Tibial nerve (tissue), 4 donors: ENCODE results near the gene TNKS1BP1. TPM values are rescaled to one million over a fixed set of nuclear protein-coding genes. Genes with fewer than 3 reads are reported as not detected.
A peak's percentile ranks its signal among the peaks of the same experiment; 100 is the strongest.

Experiments used
- DNase-seq, 2 donors: peaks; one replicate each; pipeline ENCODE4 v3.0.0-alpha.2; 2019; ENCODE audit warnings: low spot score in 2 of 2
- H3K27ac ChIP-seq, 4 donors: fragments of 200-600 bp; sonication (generic) in 3 of 4; one replicate each; pipeline ENCODE4 v1.5.1; 2017 to 2019; ENCODE audit warnings: mild to moderate bottlenecking in 1 of 4
- H3K27me3 ChIP-seq, 2 donors: fragments of 200-600 bp; sonication (generic) in 1 of 2; one replicate each; pipeline versions ENCODE4 v1.5.1 to v1.6.0; 2017 to 2019
- H3K36me3 ChIP-seq, 3 donors: fragments of 200-600 bp; sonication (generic); one replicate each; pipeline ENCODE4 v1.5.1; 2018 to 2019
- H3K4me1 ChIP-seq, 4 donors: fragments of 200-600 bp; sonication (generic) in 3 of 4; one replicate each; pipeline ENCODE4 v1.5.1; 2017 to 2019
- H3K4me3 ChIP-seq, 4 donors: fragments of 200-600 bp; sonication (generic) in 3 of 4; one replicate each; pipeline ENCODE4 v1.5.1; 2017 to 2019; ENCODE audit warnings: mild to moderate bottlenecking in 1 of 4, moderate library complexity in 1 of 4
- H3K9me3 ChIP-seq, 4 donors: fragments of 200-600 bp; sonication (generic) in 3 of 4; one replicate each; pipeline ENCODE4 v1.5.1; 2017 to 2019
- CTCF ChIP-seq, 5 experiments: fragments of 200-600 bp in 3 of 5; fragments of 450-650 bp in 2 of 5; sonication (generic) in 3 of 5; IDR thresholded peaks; one replicate each; pipeline ENCODE4 v1.5.1; 2016 to 2019; ENCODE audit warnings: antibody characterized with exemption in 5 of 5, mild to moderate bottlenecking in 3 of 5, moderate library complexity in 2 of 5
- EP300 ChIP-seq, 2 donors: sonication (generic); formaldehyde crosslinking; IDR thresholded peaks; one replicate each; pipeline ENCODE4 v1.6.1; 2017; ENCODE audit warnings: antibody characterized with exemption in 2 of 2, mild to moderate bottlenecking in 1 of 2
- POLR2A ChIP-seq, 2 donors: fragments of 450-650 bp; IDR thresholded peaks; one replicate each; pipeline ENCODE4 v1.6.1; 2017; ENCODE audit warnings: antibody characterized with exemption in 2 of 2, mild to moderate bottlenecking in 2 of 2, moderate library complexity in 2 of 2
- WGBS, 2 donors: methylation state at CpG; one replicate each; pipeline ENCODE4 v1.1.5; 2018; 5-methylcytosine and 5-hydroxymethylcytosine counted together
- total RNA-seq, 4 donors: library from RNA; depleted of rRNA; stranded (reverse); fragments of >200 nt; gene quantifications; one replicate each; pipeline ENCODE4 v1.1.0, GENCODE V29; 2016

TNKS1BP1 gene
- total RNA-seq, 4 donors from 2014 or later = 147 to 238 (median 204) TPM

GRCh38 chr11:57275582-57275981, 49.2 kb downstream of the TNKS1BP1 start:
- Histone ChIP-seq H3K27me3 (no peaks in the 10 kb centered on the region), H3K4me1 (peaks cover 0 to 14% (median 0%) of the 10 kb centered on the region in 4 donors), H3K9me3 (peaks cover 0 to 14% (median 0%) of the 10 kb centered on the region in 4 donors), H3K36me3 (no peaks in the 10 kb centered on the region), H3K4me3 (no peak overlapping the region), H3K27ac (peak overlapping the region in 1 of 4 donors; percentile 8)
- TF ChIP-seq CTCF (IDR thresholded peaks at IDR 0.05) = no peak
- peak in 1 of 2 donors; percentile 17 for TF ChIP-seq EP300 (IDR thresholded peaks at IDR 0.05)
- WGBS, 2 donors = 61% methylated on average over 3 of the region's 3 CpGs
- DNase-seq = no peak

- Histone ChIP-seq H3K4me3 (no peak overlapping the region), H3K27me3 (no peaks in the 10 kb centered on the region), H3K27ac (peak overlapping the region in 1 of 4 donors; percentile 8), H3K9me3 (peaks cover 0 to 14% (median 0%) of the 10 kb centered on the region in 4 donors), H3K36me3 (no peaks in the 10 kb centered on the region), H3K4me1 (peaks cover 0 to 14% (median 0%) of the 10 kb centered on the region in 4 donors)
- 17 to 24% methylated on average over 1 of the region's 1 CpG for WGBS, 2 donors
- no peak for TF ChIP-seq CTCF (IDR thresholded peaks at IDR 0.05)
- DNase-seq = no peak
Observed at GRCh38 chr11:57274904-57275498, 49.8 kb downstream of the TNKS1BP1 start.

- no peak overlapping the region for H3K4me3 ChIP-seq
- H3K9me3 ChIP-seq = peaks cover 0 to 14% (median 0%) of the 10 kb centered on the region in 4 donors
- WGBS, 2 donors = 92% methylated on average over 4 of the region's 4 CpGs
Observed at GRCh38 chr11:57273448-57274058, 51.2 kb downstream of the TNKS1BP1 start.

GRCh38 chr11:57269571-57270021, 55.2 kb downstream of the TNKS1BP1 start:
- WGBS, 2 donors = 50 to 59% methylated on average over 3 of the region's 3 CpGs
- DNase-seq = no peak
- H3K36me3 ChIP-seq = no peaks in the 10 kb centered on the region
- TF ChIP-seq EP300 (IDR thresholded peaks at IDR 0.05) = peak in 1 of 2 donors; percentile 40
- TF ChIP-seq POLR2A (IDR thresholded peaks at IDR 0.05) = no peak
- TF ChIP-seq CTCF (IDR thresholded peaks at IDR 0.05) = no peak
- no peaks in the 10 kb centered on the region for H3K27me3 ChIP-seq
- H3K4me3 ChIP-seq = no peak overlapping the region
- no peaks in the 10 kb centered on the region for H3K4me1 ChIP-seq
- no peak overlapping the region for H3K27ac ChIP-seq
- H3K9me3 ChIP-seq = peaks cover 0 to 33% (median 0%) of the 10 kb centered on the region in 4 donors

More at GRCh38 chr11:57273448-57274058, 51.2 kb downstream of the TNKS1BP1 start:
- H3K4me1 ChIP-seq = peaks cover 0 to 13% (median 0%) of the 10 kb centered on the region in 4 donors
- H3K27me3 ChIP-seq = no peaks in the 10 kb centered on the region
- no peak for TF ChIP-seq CTCF (IDR thresholded peaks at IDR 0.05)
- TF ChIP-seq POLR2A (IDR thresholded peaks at IDR 0.05) = no peak
- TF ChIP-seq EP300 (IDR thresholded peaks at IDR 0.05) = no peak
- no peaks in the 10 kb centered on the region for H3K36me3 ChIP-seq
- no peak overlapping the region for H3K27ac ChIP-seq
- DNase-seq = no peak

GRCh38 chr11:57266157-57266556, 58.6 kb downstream of the TNKS1BP1 start:
- peaks cover 0 to 20% (median 0%) of the 10 kb centered on the region in 4 donors for H3K9me3 ChIP-seq
- H3K4me1 ChIP-seq = no peaks in the 10 kb centered on the region
- no peaks in the 10 kb centered on the region for H3K36me3 ChIP-seq
- TF ChIP-seq CTCF (IDR thresholded peaks at IDR 0.05) (no peak), POLR2A (IDR thresholded peaks at IDR 0.05) (no peak), EP300 (IDR thresholded peaks at IDR 0.05) (no peak)
- no peaks in the 10 kb centered on the region for H3K27me3 ChIP-seq
- no peak overlapping the region for H3K4me3 ChIP-seq
- no peak for DNase-seq
- H3K27ac ChIP-seq = no peak overlapping the region
